ENCODE data around the gene ITGB1.

ITGB1 gene

GRCh38 chr10:32943395-32943794 is 14.6 kb downstream of the ITGB1 start:
- no peak for DNase-seq (ENCODE audit: low read depth)
- H3K4me3 ChIP-seq (ENCODE audit: control insufficient read depth, low read depth, low read length) = no peak overlapping the region
- TF ChIP-seq CTCF (IDR thresholded peaks at IDR 0.05; ENCODE audit: control insufficient read depth, insufficient read depth, low read depth, low read length, missing control alignments) = no peak

GRCh38 chr10:32942081-32942480 is 15.9 kb downstream of the ITGB1 start:
- DNase-seq (ENCODE audit: low read depth) = no peak
- TF ChIP-seq CTCF (IDR thresholded peaks at IDR 0.05; ENCODE audit: control insufficient read depth, insufficient read depth, low read depth, low read length, missing control alignments) = no peak
- H3K4me3 ChIP-seq (ENCODE audit: control insufficient read depth, low read depth, low read length) = no peak overlapping the region

- no peak overlapping the region for H3K4me3 ChIP-seq (ENCODE audit: control insufficient read depth, low read depth, low read length)
- no peak for TF ChIP-seq CTCF (IDR thresholded peaks at IDR 0.05; ENCODE audit: control insufficient read depth, insufficient read depth, low read depth, low read length, missing control alignments)
- no peak for DNase-seq (ENCODE audit: low read depth)
These were observed 16.7 kb downstream of the ITGB1 start for GRCh38 chr10:32941357-32941756.

GRCh38 chr10:32940321-32941301 is 17.4 kb downstream of the ITGB1 start:
- no peak overlapping the region for H3K4me3 ChIP-seq (ENCODE audit: control insufficient read depth, low read depth, low read length)
- no peak for DNase-seq (ENCODE audit: low read depth)
- no peak for TF ChIP-seq CTCF (IDR thresholded peaks at IDR 0.05; ENCODE audit: control insufficient read depth, insufficient read depth, low read depth, low read length, missing control alignments)

GRCh38 chr10:32939296-32940111 is 18.5 kb downstream of the ITGB1 start:
- DNase-seq (ENCODE audit: low read depth) = no peak
- TF ChIP-seq CTCF (IDR thresholded peaks at IDR 0.05; ENCODE audit: control insufficient read depth, insufficient read depth, low read depth, low read length, missing control alignments) = no peak
- H3K4me3 ChIP-seq (ENCODE audit: control insufficient read depth, low read depth, low read length) = no peak overlapping the region

- no peak for TF ChIP-seq CTCF (IDR thresholded peaks at IDR 0.05; ENCODE audit: control insufficient read depth, insufficient read depth, low read depth, low read length, missing control alignments)
- DNase-seq (ENCODE audit: low read depth) = no peak
- H3K4me3 ChIP-seq (ENCODE audit: control insufficient read depth, low read depth, low read length) = no peak overlapping the region
These were observed 19.4 kb downstream of the ITGB1 start for GRCh38 chr10:32938554-32939061.
